GM21529 (cell line): ENCODE results near the gene CPNE5.

Source experiments
- ATAC-seq: cut with Tn5 transposase; IDR thresholded peaks from one replicate; pipeline ENCODE4 v1.9.1; 2021; ENCODE audit not compliant: unreplicated experiment

The CPNE5 gene

DNA sequence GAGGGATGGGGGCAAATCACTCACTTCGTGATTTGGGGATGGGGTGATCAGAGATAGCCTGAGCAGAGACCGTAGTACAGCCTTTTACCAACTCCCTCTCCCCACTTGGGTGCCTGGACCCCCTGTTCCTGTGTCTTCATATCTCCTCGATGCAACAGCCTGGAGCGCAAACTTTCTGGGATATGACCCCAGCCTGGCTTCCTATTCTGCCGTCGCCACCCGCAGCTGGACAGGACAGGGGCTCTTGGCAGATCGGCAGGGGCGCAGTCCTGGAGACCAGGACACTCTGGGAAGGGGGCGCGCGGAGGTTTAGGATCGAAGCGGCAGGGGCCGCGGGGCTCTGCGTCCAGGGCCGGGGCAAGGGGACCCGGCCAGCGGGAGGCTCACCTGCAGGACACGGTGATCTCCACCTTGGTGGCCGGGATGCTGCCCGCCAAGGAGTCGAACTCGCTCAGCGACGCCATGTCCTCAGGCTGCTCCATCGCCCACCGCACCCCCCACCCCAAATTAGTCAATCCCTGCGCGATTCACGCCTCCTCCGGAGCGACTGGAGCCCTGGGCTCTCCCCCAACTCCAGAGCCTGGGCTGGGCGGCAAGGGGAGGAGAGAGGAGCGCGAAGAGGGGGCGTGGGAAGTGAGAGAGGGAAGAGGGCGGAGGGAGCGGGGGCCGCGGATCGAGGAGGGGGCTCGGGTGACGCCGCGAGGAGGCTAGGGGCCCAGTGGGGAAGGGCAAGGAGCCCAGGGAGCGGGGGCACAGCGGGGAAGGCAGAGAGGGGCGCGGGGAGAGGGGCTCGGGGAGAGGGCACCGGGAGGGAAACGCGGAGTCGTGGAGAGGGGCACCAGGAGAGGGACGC, at the start of gene CPNE5:
CPNE5 (minus strand) TSS at position 549 of the 853 bp plus-strand sequence; CDS start at position 482, 67 bp downstream.
- no peak for ATAC-seq

- no peak for ATAC-seq
Observed at GRCh38 chr6:36888115-36888643, 48.9 kb upstream of the CPNE5 start.

DNA sequence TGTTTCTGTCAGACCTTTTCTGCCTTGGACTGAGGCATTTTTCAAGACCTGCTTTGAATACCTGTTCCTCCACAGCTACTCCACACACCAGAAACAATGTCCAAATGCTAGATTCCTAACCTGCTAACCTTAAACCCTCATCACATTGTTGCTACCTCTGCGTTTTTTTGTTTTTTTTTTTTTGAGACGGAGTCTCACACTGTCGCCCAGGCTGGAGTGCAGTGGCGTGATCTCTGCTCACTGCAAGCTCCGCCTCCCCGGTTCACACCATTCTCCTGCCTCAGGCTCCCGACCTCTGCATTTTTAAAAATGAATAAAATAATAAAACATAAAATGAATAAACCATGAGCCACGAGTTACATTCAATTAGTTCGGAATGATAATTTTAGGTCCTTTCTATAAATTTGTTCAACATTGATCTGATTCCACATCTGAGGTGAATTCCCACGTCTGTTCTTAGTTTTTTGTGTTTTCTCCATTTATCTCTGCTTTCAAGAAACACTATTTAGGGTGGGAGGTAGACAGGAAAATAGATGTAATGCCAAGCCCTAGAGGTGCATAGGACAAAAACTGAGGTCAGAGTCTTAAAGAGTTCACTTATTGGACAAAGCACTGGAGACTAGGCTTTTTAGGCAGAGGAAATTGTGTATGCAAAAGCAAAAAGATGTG, 47.8 kb upstream of the CPNE5 start:
- no peak for ATAC-seq

- ATAC-seq, result peak; percentile 99
Observed at GRCh38 chr6:36885461-36886401, 46.5 kb upstream of the CPNE5 start, which contains the start of gene C6orf89. Gene C6orf89, plus strand, starts transcription at chr6:36885952. Its CDS starts 13,493 bp downstream, at chr6:36899445.

- ATAC-seq, result no peak
Observed at GRCh38 chr6:36884610-36885009, 45.4 kb upstream of the CPNE5 start.

DNA sequence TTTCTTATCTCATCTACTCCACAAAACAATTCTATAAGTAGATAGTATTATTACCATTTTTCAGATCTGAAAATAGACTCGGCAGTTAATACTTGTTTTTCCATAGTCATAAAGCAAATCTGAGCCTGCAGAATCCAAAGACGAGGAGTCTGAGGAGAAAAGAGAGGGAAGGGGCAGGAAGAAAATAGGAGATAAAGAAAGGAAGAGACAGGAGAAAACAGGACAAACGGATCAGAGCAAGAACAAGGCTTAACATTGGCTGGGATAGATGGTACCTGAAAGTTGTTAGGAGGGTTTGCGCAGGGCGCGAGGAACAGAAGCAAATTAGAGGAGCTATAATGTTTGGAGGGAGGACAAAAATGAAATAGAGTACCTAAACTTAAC, 36.0 kb upstream of the CPNE5 start:
- no peak for ATAC-seq

- peak; percentile 73 for ATAC-seq
Observed at GRCh38 chr6:36874443-36875249, 35.4 kb upstream of the CPNE5 start, which contains the start of gene PPIL1. Gene PPIL1, minus strand, starts transcription at chr6:36874803. Its CDS starts 31 bp downstream, at chr6:36874772.

DNA sequence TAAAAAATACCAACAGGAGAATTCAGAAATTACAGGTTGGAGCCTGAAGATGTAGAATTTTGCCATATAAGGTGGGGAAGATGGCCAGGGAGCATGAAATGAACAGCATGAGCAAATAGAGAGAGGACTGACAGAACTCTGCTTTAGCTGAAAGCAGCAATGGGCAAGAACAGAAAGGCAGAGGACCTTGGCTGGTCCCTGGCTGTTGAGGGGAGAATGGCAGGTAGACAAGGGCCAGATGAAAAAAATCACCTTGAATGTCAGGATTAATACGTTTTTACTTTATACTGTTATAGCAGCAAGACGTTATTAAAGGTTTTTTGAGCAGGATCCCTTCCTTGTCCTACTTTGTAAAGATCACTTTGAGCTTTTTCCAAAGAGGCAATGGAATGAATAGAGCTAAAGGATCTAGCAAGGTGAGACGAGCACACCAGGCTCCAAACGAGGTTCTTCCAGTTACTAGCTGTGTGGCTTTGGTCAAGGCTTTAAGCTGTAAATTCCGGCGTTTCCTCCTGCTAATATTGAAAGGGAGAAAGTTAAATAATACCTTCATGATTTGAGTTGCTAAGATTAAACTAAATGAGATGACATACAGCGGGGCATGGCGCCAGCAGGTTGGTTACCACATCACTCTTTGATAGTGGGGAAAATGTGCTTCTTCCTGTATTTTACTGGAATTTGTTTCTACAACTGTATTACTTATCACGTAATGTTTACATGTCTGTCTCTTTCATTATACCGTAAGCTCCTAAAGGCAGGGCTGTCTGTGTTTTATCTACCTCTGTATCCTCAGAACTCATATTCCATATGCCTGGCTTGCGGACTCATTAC, 34.6 kb upstream of the CPNE5 start:
- no peak for ATAC-seq

DNA sequence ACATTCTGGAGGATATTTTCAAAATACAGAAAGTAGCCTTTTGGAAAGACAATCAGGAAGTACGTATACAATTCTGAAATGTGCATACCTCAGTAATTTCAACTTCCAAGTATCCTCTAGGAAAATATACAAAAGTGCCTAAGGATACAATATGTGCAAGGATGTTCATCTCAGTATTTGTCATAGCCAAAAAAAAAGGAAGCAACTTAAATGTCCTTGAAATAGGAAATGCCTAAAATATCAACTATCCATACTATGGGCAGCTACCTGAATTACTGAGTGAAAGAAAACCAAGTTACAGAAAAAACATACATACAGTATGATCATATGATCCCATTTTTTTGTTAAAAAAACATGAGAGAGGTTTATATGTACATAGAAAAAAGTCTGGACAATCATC, 33.9 kb upstream of the CPNE5 start:
- ATAC-seq, result no peak

- no peak for ATAC-seq
Observed at GRCh38 chr6:36871686-36872085, 32.4 kb upstream of the CPNE5 start.

- no peak for ATAC-seq
Observed at GRCh38 chr6:36867471-36868224, 28.4 kb upstream of the CPNE5 start.

GRCh38 chr6:36865835-36866234, 26.6 kb upstream of the CPNE5 start:
- no peak for ATAC-seq

DNA sequence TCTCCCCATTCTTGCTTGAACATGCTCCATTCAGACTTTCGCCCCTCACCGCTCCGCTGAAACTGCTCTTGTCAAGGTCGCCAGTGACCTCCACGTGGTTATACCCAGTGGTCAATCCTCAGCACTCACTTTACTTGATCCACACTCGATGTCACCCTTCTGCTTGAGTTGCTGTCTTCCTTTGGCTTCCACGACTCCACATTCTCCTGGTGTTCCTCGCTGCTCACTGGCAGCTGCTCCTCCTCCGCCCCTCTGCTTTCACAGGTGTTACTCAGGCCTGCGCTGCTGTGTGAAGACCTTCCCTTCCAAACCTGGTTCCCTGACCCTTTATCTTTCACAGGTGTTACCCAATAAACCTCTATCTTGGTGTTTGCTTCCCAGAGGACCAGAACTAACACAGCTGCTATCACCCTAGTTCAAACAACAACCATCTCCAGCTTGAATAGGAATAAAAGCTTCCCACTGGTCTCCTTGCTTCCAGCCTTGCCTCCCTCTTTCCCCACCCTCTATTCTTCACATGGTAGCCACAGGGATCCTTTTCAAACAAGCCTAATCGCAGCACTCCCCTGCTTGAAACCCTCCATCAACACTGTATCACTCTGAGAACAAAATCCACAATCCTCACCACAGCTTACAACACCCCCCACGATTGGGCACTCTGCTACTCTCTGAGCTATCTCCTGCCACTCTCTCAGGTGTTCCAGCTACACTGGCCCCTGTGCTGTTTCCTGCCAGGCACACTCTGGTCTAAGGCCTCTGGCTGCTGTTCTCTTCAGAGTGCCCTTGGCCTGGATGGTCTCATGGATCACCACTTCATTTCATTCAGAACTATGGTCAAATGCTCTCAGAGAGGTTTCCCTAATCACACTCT, 24.7 kb upstream of the CPNE5 start:
- ATAC-seq, result no peak

DNA sequence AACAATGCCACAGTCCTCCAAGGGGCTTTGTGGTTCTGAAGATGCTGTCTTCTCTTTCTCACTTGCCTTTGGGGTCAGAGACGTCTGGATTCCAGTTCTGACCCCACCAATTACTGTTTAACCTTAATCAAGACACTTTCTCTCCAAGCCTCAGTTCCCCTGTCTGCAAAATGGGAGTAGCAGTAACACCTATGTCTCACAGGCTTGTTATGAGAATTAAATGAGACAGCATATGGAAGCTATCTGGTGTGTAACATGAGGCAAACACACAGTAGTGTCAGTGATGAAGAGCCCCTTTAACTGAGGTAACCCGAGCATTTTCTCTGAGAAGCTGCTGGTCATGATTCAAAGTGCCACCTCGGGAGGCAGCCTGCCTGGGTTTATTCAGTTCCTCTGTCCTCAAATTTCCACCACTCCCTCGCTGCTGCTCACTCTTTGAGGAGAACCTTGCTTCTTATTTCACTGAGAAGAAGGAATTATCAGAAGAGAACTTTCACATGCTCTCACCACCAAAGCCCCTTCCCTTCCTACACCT, 23.7 kb upstream of the CPNE5 start:
- ATAC-seq, result no peak

- ATAC-seq, result no peak
Observed at GRCh38 chr6:36862164-36862847, 23.1 kb upstream of the CPNE5 start.

GRCh38 chr6:36860126-36860525, 20.9 kb upstream of the CPNE5 start:
- no peak for ATAC-seq
